NCI-H748 (cell line): ENCODE results near the gene FAM131B.
"Not testable (repeated sequence)": the region's sequence is repeated elsewhere in the genome, so short reads cannot be mapped to it uniquely, and the experiment has no call there.

ENCODE experiments used
- DNase-seq: peaks from one replicate; lab custom pipeline; 2025; ENCODE audit not compliant: unreplicated experiment; lab: John Stamatoyannopoulos, UW

Gene FAM131B

DNA sequence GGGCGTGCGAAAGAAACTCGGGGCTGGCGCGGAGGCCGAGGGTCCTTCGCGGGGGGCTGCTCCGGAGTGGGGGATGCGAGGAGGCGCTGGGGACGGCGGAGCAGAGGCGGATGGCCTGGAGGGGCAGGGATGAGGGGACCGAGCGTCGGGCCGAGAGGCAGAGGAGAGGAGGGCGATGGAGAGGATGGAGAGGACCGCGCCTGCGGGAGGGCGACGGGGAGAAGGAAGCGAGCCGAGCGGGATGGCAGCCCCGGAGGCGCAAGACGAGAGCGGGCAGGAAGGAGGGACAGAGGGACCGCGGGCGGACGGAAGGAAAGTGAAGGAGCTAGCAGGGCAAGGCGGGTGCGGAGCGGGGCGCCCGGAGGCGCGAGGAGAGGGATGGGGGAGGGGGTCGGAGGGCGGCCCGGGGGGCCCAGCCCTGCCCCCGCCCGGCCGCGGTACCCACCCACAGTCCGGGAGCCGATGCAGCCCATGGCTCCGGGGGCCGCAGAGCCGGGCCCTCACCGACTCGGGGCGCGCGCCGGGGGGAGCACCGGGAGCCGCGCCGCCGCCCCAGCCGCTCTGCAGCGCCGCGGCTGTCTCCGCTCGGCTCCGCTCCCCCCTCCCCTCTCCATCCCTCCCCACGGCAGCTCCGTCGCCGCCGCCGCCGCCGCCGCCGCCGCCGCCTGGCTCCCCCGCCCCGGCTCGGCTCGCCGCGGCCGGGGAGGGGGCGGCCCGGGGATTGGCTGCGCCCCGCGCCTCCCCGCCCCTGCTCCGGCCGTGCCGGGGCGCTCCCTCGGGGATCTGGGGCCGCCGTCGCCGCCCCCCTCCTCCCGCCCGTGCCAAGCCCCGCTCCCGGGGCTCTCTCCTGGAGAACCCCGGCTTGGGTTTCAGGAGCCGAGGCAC lies at the start of gene FAM131B:
TSS of gene FAM131B (minus strand) at position 583 of the 885 bp plus-strand sequence. CDS start at position 473, 110 bp downstream.
- DNase-seq: peak; percentile 53

- DNase-seq: no peak
Measured at GRCh38 chr7:143411976-143412708, 49.6 kb upstream of the FAM131B start.

GRCh38 chr7:143410521-143411004 lies 48.0 kb upstream of the FAM131B start:
- no peak for DNase-seq

DNA sequence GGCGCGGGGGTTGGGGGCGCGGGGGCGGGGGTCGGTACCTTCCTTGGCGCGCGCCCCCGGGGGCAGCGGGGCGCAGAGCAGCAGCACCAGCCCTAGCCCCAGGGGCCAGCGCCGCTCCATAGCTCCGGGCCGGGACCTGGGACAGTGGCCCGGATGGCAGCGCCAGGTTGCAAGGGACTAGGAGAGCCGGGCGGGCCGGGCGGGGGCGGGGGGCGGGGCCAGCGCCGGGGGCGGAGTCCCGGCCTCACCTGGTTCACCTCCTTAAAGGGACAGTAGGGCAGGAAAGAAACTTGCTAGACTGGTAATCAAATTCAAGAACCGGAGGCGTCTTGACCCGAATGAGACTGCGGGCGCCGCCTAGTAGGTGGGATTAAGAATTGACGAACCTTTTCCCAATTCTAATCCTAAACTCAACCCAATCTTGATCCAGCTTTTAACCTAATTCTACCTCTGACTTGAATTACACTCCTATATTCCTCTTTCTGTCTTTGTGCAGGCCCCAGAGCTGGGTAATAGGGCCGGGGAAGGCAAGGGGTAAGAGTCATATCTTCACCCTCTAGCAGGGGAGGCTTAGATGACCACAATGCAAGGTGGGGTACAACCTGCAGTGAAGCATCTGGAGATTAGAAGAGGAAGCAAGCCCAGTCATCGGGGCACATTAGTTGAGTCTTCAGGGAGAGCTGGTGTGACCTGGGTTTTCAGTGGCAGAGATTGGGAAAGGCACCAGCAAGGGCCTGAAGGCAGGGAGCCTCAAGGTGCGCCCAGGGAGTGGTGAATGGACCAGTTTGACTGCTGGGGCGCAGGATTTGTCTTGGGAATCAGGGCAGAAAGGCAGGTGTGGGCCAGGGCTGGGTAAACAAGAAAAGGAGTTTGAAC lies 46.4 kb upstream of the FAM131B start, which contains the start of gene EPHA1:
TSS of gene EPHA1 (minus strand) at position 171 of the 876 bp plus-strand sequence. CDS start at position 120, 51 bp downstream.
- DNase-seq: peak; percentile 74

DNA sequence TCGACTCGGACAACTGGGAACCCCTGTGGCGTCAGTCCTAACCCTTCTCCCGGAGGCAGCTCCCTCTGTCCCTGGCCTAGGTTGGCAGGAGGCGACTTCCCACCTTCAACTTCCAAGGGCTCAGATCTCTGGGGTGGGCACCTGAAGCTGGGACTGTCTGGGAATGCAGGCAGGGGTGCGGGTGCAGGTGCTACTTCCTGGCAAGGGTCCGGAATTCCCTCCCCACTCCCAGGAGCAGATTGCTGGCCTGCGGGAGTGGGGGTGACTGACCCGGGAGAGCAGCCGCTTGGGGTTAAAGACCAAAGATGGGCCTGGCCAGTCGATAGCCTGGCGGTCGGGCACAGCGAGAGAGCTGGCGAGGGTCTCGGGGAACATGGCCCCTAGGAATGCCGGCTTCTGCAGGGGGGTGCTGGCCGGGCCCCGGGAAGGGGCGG lies 45.8 kb upstream of the FAM131B start:
- no peak for DNase-seq

DNA sequence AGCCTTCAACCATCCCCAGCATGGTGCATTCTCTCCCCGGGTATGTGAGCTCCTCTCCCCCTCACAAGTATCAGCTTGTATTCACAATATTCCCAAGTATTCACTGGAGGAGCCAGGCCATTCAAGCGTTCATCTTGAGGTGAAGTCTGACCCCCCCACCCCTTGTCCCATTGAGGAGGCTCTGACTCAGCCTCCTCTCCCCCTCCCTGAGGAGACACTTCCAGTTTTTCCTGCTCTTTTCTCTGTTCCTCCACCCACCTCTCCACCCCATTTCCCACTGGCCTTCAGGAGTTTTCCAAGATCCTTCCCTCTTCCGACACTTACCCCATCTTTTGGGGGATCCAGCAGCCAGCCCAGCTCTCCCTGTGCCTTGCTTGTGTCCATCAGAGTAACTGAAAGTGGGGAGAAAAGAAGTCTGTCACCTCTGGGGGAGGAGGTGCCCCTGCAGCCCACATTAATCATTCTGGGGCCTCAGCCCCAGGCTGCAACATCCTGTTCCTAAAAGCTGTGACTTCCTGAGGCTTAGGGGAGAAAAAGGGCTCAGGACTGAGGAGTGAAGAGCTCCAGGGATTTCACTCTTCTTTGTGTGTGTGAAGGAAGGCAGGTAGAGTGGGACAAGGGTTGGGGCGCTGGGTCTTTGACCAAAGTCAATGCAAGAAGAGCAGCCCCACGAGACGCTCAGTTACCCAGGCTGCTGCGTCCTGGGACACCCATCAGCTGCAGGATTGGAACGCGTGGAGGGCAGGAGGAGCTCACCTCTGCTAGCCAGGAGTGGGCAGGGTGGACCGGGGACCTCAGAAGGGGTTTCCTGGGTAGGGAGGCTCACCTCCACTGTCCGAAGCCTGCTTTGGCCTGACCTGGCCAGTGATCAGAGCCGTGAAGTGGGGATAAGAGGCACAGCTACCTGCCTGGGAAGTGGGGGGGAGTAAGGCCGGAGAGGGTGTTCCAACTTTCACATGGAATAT lies 45.1 kb upstream of the FAM131B start:
- no peak for DNase-seq

DNA sequence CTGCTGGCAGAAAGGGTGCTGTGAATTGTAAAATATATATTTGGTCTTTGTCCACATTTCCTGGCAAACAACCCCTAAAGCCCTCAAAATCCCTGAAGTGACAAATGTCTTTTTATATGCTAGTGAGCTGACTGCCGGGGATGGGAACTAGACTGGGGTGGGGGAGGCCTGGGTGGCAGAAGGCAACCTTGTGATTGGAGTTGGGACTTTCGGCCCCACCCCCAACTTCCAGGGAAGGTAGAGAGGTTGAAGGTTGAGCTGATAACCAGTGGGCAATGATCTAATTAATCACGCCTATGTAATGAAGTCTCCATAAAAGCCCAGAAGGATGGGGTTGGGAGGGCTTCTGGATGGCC lies 43.5 kb upstream of the FAM131B start:
- no peak for DNase-seq

- no peak for DNase-seq
Measured at GRCh38 chr7:143405173-143406001, 42.9 kb upstream of the FAM131B start.

GRCh38 chr7:143402233-143402632 lies 39.7 kb upstream of the FAM131B start:
- DNase-seq: not testable (repeated sequence)

DNA sequence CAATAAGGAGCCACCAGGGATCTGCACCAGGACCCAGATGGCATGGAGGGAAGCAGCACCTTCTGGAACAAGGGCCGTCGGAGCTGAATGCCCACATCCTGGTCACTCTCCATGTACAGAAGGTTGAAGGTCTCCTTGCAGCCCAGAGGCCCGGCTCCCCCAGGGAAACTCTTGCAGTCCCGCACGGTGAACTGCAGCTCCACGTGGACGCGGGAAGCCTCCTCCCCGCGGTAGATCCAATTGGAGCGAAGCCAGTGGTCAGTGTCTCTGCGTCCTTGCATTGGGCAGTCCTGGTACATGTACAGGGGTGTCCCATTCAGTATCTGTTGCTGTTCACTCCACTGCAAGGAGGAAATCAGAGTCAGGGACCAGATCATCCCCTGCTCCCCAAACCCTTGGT lies 38.8 kb upstream of the FAM131B start:
- DNase-seq: no peak

DNA sequence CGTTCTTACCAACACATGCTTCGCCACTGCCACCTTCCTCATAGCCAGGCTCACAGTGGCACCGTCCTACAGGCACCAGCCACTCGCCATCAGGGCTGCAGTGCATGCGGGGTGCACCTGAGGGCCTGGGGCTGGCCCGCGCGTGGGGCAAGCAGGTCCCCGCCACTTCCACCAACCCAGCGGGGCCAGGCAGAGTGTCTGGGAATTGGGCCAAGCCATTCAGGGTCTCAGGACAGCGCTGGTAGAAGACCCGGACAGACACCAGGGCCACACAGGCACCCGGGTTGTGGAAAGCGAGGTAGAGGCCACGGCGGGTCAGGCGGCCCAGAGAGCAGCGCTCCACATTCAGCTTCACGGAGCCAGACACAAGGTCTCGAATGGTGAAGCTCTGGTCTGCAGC lies 37.1 kb upstream of the FAM131B start:
- no peak for DNase-seq

GRCh38 chr7:143399151-143399550 lies 36.6 kb upstream of the FAM131B start:
- DNase-seq: no peak

DNA sequence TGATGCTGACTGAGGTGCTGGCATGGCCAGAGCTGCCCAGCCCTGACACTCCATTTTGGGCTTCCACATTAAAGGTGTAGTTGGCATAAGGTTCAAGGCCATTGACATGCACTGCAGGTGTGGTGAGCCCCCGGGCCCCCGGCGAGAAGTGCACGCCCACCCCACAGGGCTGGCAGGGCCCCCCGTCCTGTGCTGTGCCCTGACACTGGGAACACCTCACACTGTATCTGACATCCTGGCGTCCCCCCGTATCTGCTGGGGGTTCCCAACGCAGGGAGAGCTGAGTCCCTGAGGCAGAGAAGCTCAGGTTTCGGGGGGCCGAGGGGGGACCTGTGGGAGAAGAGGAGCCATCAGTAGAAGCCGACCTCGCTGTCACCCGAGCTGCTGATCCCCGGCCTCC lies 36.1 kb upstream of the FAM131B start:
- DNase-seq: no peak

DNA sequence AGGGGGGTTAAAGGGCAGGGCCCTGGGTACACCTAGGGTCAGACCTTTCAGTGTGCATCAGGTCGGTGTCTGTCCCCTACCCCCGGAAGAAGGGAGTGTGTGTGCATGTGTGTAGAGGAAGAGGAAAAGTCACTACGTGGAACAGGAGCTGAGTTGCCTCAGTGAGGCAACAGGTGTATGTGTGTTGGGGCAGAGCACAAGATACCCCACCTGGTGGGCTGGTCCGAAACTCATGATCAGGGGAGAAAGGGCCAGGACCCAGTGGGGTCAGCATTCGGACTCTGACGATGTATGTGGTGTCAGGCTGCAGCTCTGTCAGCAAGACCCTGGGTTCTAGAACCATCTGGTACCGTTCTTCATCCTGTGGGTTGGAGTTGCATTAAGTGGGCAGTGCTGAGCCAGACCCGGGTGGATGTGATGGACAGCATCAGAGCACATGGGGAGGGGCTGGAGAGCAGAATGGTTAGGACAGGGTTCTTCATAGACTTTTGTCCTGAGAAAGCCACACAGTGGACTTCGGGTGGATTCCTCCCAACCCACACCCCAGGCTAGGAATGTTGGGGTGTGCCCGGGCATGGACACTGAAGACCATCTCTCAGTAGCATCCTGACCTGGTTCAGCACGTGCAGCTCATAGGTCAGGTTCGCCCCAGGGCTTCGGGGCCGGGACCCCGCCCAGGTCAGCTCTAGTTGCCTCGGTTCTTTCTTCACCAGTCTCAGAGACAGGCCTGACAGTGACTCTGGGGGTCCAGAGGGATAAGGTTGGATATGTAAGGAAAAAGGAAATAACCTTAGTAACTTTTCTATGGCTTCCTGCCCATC lies 35.4 kb upstream of the FAM131B start:
- no peak for DNase-seq

DNA sequence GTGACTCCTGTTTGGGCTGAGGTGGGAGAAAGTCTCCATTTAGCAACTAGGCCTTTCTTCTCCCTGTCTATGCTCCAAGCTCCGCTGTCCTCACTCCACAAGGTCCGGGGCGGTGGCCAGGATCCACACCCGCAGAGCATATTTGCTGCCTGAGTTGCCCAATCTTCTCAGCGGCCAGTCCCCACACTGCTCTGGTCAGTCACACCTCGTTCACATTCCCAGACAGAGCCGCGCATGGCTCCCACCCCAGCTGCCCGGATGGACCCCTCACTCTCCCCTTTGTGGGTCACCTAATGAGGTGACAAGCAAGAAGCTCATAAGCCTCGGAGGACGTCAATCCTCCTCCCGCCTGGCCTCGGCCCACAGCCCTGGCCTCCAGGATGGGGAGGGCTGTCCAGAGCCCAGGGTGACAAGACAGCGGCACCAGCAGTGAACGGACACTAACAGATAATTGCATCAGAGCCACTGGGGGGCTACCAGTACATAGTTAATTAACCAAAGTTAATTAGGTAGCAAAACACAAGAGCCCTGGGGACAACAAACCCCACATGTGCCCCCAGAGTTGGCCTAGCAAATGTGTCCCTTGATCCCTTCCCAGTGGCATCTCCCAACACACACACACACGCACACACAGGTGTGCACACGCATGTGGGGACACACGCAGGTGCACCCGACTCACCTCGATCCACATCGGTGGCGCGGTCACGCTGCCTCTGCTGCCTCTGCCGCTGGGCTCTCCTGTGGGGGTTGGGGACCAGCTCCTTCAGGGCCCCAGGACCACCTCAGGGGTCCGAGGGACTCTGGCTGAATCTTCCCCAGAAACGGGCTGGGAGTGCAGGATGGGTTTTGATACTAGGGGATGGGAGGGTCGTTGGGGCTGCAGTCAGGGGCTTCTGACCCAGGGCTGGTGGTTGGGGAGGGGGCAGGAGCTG lies 34.4 kb upstream of the FAM131B start:
- DNase-seq: no peak

DNA sequence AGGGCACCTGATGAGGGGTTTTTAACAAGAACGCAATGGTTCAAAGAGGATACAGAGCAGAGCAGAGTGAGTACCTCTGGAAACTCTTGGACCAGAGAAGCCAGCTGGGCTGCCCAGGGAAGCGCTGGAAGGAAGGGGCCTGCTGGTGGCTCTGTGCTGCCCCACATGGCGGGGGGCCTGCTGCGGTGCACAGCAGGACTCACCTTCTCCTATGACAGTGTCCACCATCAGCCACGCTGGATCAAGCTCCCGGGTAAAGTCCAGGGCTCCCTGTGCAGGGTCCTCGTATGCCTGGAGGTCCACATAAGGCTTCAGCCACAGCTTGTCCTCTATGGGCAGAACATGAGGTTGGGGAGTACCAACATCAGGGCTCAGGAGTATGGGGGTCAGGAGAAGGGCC lies 33.7 kb upstream of the FAM131B start:
- DNase-seq: no peak
